SH-SY5Y (cell line): Measurements from ENCODE around the gene MORC1.

Experiments
- GATA2 ChIP-seq: IDR thresholded peaks from 2 replicates; pipeline ENCODE4 v1.6.1; 2011; ENCODE audit warnings: mild to moderate bottlenecking, low read depth, low read length
- GATA3 ChIP-seq: IDR thresholded peaks from 2 replicates; pipeline ENCODE4 v1.6.1; 2011; ENCODE audit warnings: low read depth, mild to moderate bottlenecking, low read length, moderate library complexity

DNA sequence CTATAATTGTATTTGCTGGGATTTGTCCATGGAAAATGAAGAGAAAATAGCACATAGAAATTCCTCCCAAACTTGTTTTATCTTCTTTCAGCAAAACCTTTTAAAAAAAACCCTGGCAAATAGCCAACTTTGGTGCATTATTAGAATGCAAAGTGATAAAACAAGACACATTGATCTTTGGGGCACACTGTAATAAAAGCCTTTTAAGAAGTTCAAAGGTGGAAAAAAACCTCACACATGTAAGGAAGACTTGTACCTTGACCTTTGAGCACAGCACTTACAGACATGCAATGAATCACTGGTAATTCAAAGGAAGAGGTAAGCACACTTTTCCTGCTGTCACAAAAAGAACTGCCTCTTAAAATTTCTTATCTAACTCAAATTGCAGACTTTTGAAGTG, 8.0 kb upstream of the MORC1 start:
- TF ChIP-seq GATA2, result no peak
- TF ChIP-seq GATA3, result no peak
